HCT116 (cell line): ENCODE data around the gene AQP1. TPM values are rescaled to one million over a fixed set of nuclear protein-coding genes. Genes with fewer than 3 reads are reported as not detected.

Source experiments
- ATAC-seq: fragments of 200-7000 bp; cut with Tn5 transposase; 2 replicates; pipeline ENCODE4 v1.9.1; 2020; ENCODE audit warnings: mild to moderate bottlenecking, moderate library complexity
- BruUV-seq: library from RNA; stranded (reverse); fragments of 400-500 nt; replicated peaks from 2 replicates; lab custom pipeline; 2021; lab: Mats Ljungman, UMichigan
- CTCF ChIA-PET: fragments of 300-600 bp; sonication (Branson Sonifier 250); formaldehyde crosslinking; loops from one replicate; lab custom pipeline; 2021; ENCODE audit warnings: antibody characterized with exemption; lab: Charles Lee
- POLR2A ChIA-PET: fragments of 300-600, 350-600 bp; sonication (Branson Sonifier 250); formaldehyde crosslinking; loops from one replicate; lab custom pipeline; 2021; ENCODE audit warnings: antibody characterized with exemption; lab: Charles Lee
- RAD21 ChIA-PET, 2 experiments: fragments of 300-600 bp; sonication (Branson Sonifier 250); formaldehyde crosslinking; loops; one replicate each; lab custom pipeline; 2023; ENCODE audit warnings: low total read pairs in 2 of 2; ENCODE audit not compliant: uncharacterized antibody in 2 of 2, unreplicated experiment in 2 of 2, low non-redundant PET in 1 of 2; lab: Charles Lee
- DNase-seq: peaks from one replicate; pipeline ENCODE4 v3.0.0-alpha.2; 2010; ENCODE audit warnings: low read depth, low spot score
- H2AFZ ChIP-seq: fragments of 200-600 bp; shearing (Covaris generic), sonication (generic); 2 replicates; pipeline ENCODE4 v1.6.1; 2017; ENCODE audit warnings: low read depth, mixed run types, mixed read lengths, antibody characterized with exemption, low read length; ENCODE audit not compliant: poor library complexity, severe bottlenecking
- H3K27ac ChIP-seq: 2 replicates; pipeline ENCODE4 v1.5.1; 2012; ENCODE audit warnings: low read depth, low read length
- H3K27me3 ChIP-seq: fragments of 200-600 bp; sonication (generic); 2 replicates; pipeline ENCODE4 v1.6.1; 2016; ENCODE audit warnings: mixed run types, low read length, mixed read lengths; ENCODE audit not compliant: insufficient read depth
- H3K36me3 ChIP-seq, 2 experiments: fragments of 200-500 bp in 1 of 2; fragments of 200-600 bp in 1 of 2; sonication (Bioruptor generic) in 1 of 2; sonication (generic) in 1 of 2; 2 replicates each; pipeline versions ENCODE4 v1.5.1 to v1.6.1; 2014 to 2016; ENCODE audit warnings: low read length in 2 of 2, inconsistent platforms in 1 of 2, mixed read lengths in 1 of 2, mixed run types in 1 of 2; ENCODE audit not compliant: insufficient read depth in 2 of 2, control insufficient read depth in 1 of 2
- H3K4me1 ChIP-seq, 2 experiments: fragments of 200-600 bp in 1 of 2; sonication (generic) in 1 of 2; 2 replicates each; pipeline versions ENCODE4 v1.5.1 to v1.6.1; 2012 to 2017; ENCODE audit warnings: low read length in 2 of 2, inconsistent platforms in 1 of 2, mild to moderate bottlenecking in 1 of 2, mixed read lengths in 1 of 2, mixed run types in 1 of 2, moderate library complexity in 1 of 2; ENCODE audit not compliant: insufficient read depth in 2 of 2, control insufficient read depth in 1 of 2
- H3K4me2 ChIP-seq: fragments of 200-600 bp; sonication (generic); 2 replicates; pipeline ENCODE4 v1.6.1; 2017; ENCODE audit warnings: mixed run types, low read length, mixed read lengths
- H3K4me3 ChIP-seq, 2 experiments: fragments of 200-600 bp in 1 of 2; sonication (generic) in 1 of 2; replicated peaks in 1 of 2; 2 replicates each; pipeline ENCODE4 v1.5.1; 2011 to 2016; ENCODE audit warnings: low read length in 2 of 2, control low read depth in 1 of 2, low read depth in 1 of 2, mild to moderate bottlenecking in 1 of 2, mixed read lengths in 1 of 2, mixed run types in 1 of 2
- H3K79me2 ChIP-seq: fragments of 200-600 bp; sonication (generic); 2 replicates; pipeline ENCODE4 v1.6.1; 2017; ENCODE audit warnings: mild to moderate bottlenecking, mixed run types, low read length, moderate library complexity, mixed read lengths; ENCODE audit not compliant: insufficient read depth
- H3K9ac ChIP-seq: fragments of 200-600 bp; sonication (generic); 2 replicates; pipeline ENCODE4 v1.6.1; 2016; ENCODE audit warnings: low read length, mixed read lengths
- H3K9me2 ChIP-seq: fragments of 200-600 bp; sonication (generic), shearing (Covaris generic); 2 replicates; pipeline ENCODE4 v1.6.1; 2017; ENCODE audit warnings: mixed run types, mild to moderate bottlenecking, moderate library complexity; ENCODE audit not compliant: insufficient read depth
- H3K9me3 ChIP-seq, 2 experiments: fragments of 200-500 bp in 1 of 2; fragments of 200-600 bp in 1 of 2; sonication (Bioruptor generic) in 1 of 2; sonication (generic) in 1 of 2; 2 replicates each; pipeline ENCODE4 v1.6.1; 2014 to 2017; ENCODE audit warnings: low read length in 2 of 2, mixed read lengths in 2 of 2, inconsistent platforms in 1 of 2, low read depth in 1 of 2, mild to moderate bottlenecking in 1 of 2, mixed run types in 1 of 2, moderate library complexity in 1 of 2; ENCODE audit not compliant: control insufficient read depth in 1 of 2, insufficient read depth in 1 of 2
- H4K20me1 ChIP-seq: fragments of 200-600 bp; sonication (generic), shearing (Covaris generic); 2 replicates; pipeline ENCODE4 v1.6.1; 2017; ENCODE audit warnings: mixed run types, mild to moderate bottlenecking, moderate library complexity; ENCODE audit not compliant: insufficient read depth
- CBX3 ChIP-seq: IDR thresholded peaks from 2 replicates; pipeline ENCODE4 v1.6.1; 2012; ENCODE audit warnings: low read depth
- CEBPB ChIP-seq: IDR thresholded peaks from 2 replicates; pipeline ENCODE4 v1.6.1; 2012; ENCODE audit warnings: low read depth
- EGR1 ChIP-seq: IDR thresholded peaks from 2 replicates; pipeline ENCODE4 v1.6.1; 2012; ENCODE audit warnings: low read depth
- MAX ChIP-seq: IDR thresholded peaks from 2 replicates; pipeline ENCODE4 v1.6.1; 2012
- POLR2AphosphoS5 ChIP-seq: IDR thresholded peaks from 2 replicates; pipeline ENCODE4 v1.6.1; 2011; ENCODE audit warnings: mild to moderate bottlenecking, low read depth, low read length, moderate library complexity
- REST ChIP-seq: IDR thresholded peaks from 2 replicates; pipeline ENCODE4 v1.6.1; 2012; ENCODE audit warnings: low read depth
- SIN3A ChIP-seq: IDR thresholded peaks from 2 replicates; pipeline ENCODE4 v1.6.1; 2012; ENCODE audit warnings: low read depth
- ZBTB33 ChIP-seq: IDR thresholded peaks from 2 replicates; pipeline ENCODE4 v1.6.1; 2011; ENCODE audit warnings: mild to moderate bottlenecking, low read length, moderate library complexity; ENCODE audit not compliant: insufficient replicate concordance; ENCODE audit errors: extremely low read depth
- ZFX ChIP-seq: fragments of 450-650 bp; IDR thresholded peaks from 2 replicates; pipeline ENCODE4 v1.6.1; 2017
- intact Hi-C: fragments of 100-400 bp; cut with micrococcal nuclease; formaldehyde crosslinking; loops from 2 replicates; pipeline ENCODE4 v1.10.0; 2022
- total RNA-seq: library from RNA; stranded (reverse); gene quantifications from one replicate; pipeline ENCODE4 v1.2.1, GENCODE V29; 2021; ENCODE audit not compliant: unreplicated experiment

AQP1 gene
- total RNA-seq, 1 experiment from 2014 or later: 2.0 TPM

GRCh38 chr7:30864101-30864500 is 47.6 kb upstream of the AQP1 start (continued):
- no peak for TF ChIP-seq MAX
- no peak for TF ChIP-seq REST
- TF ChIP-seq CBX3: no peak

- RAD21 ChIA-PET: no interaction called here
- TF ChIP-seq CBX3 (no peak), POLR2AphosphoS5 (no peak), ZBTB33 (no peak), CEBPB (no peak), REST (no peak), EGR1 (no peak), SIN3A (no peak), ZFX (no peak)
- POLR2A ChIA-PET: no interaction called here
Measured at GRCh38 chr7:30865076-30865475, 46.6 kb upstream of the AQP1 start.

More at GRCh38 chr7:30865076-30865475, 46.6 kb upstream of the AQP1 start:
- Histone ChIP-seq H3K4me3 (no peak overlapping the region), H3K4me2 (no peak overlapping the region), H2AFZ (no peak overlapping the region), H3K9ac (no peak overlapping the region), H3K9me3 (no peaks in the 10 kb centered on the region), H4K20me1 (no peaks in the 10 kb centered on the region), H3K79me2 (no peaks in the 10 kb centered on the region), H3K27me3 (no peaks in the 10 kb centered on the region), H3K36me3 (no peaks in the 10 kb centered on the region), H3K4me1 (no peaks in the 10 kb centered on the region), H3K27ac (no peak overlapping the region), H3K9me2 (no peaks in the 10 kb centered on the region)
- no peak for DNase-seq
- intact Hi-C loops: no loop called here
- ATAC-seq: no peak
- CTCF ChIA-PET: no interaction called here
- no TSS peak for BruUV-seq
